Peyer's patch (tissue), 4 donors: Measurements from ENCODE around the gene POU6F2.

Source experiments
- CTCF ChIP-seq, 6 experiments: fragments of 450-650 bp in 4 of 6; fragments of 200-600 bp in 2 of 6; sonication (generic) in 1 of 6; IDR thresholded peaks; one replicate each; pipeline ENCODE4 v1.5.1; 2017 to 2019; ENCODE audit warnings: antibody characterized with exemption in 6 of 6, mild to moderate bottlenecking in 3 of 6, moderate library complexity in 1 of 6
- POLR2A ChIP-seq, 2 donors: fragments of 450-650 bp; IDR thresholded peaks; one replicate each; pipeline ENCODE4 v1.5.1; 2017; ENCODE audit warnings: antibody characterized with exemption in 2 of 2, mild to moderate bottlenecking in 2 of 2, moderate library complexity in 2 of 2

GRCh38 chr7:39458061-39458745 lies 480.5 kb downstream of the POU6F2 start:
- TF ChIP-seq CTCF (IDR thresholded peaks at IDR 0.05) (no peak), POLR2A (IDR thresholded peaks at IDR 0.05) (no peak)
